ENCODE results near the gene MAN1A1.

MAN1A1 gene

GRCh38 chr6:119243657-119244056, 105.9 kb downstream of the MAN1A1 start:
- H3K27ac ChIP-seq: no peak overlapping the region
- H3K36me3 ChIP-seq (ENCODE audit: insufficient read depth): no peaks in the 10 kb centered on the region
- H2AFZ ChIP-seq (ENCODE audit: low read depth): no peak overlapping the region
- H4K20me1 ChIP-seq (ENCODE audit: insufficient read depth): no peaks in the 10 kb centered on the region
- no peaks in the 10 kb centered on the region for H3K79me2 ChIP-seq (ENCODE audit: insufficient read depth, low read depth)
- no peak overlapping the region for H3K9ac ChIP-seq
- no peak for TF ChIP-seq CTCF (conservative IDR thresholded peaks at IDR 0.05; ENCODE audit: low read depth, low read length)
- H3K4me2 ChIP-seq: no peak overlapping the region
- H3K27me3 ChIP-seq (ENCODE audit: insufficient read depth, low read depth): no peaks in the 10 kb centered on the region
- H3K4me3 ChIP-seq (IDR thresholded peaks at IDR 0.05; ENCODE audit: insufficient read depth, low read depth, low read length): no peak overlapping the region
- no peaks in the 10 kb centered on the region for H3K4me1 ChIP-seq (ENCODE audit: low read depth, poor library complexity, severe bottlenecking)

DNA sequence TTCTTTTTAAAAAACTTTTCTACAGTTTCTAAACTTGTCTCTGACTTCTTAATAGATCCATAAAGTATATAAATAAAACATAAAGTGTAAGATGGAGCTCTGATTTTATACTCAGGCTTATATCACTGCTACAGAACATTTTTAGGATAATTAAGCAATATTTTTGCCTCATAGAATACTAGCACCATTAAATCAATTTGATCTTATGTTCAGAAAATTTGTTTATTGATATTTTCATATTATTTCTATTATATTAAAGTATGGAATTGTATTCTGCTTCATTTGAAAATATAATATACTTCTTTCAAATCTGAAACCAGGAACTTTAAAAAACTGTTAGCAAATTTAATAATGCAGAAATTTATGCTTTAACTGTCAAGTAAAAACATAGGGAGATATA, 106.5 kb downstream of the MAN1A1 start:
- H3K4me3 ChIP-seq (IDR thresholded peaks at IDR 0.05; ENCODE audit: insufficient read depth, low read depth, low read length): no peak overlapping the region
- no peaks in the 10 kb centered on the region for H4K20me1 ChIP-seq (ENCODE audit: insufficient read depth)
- no peak for TF ChIP-seq CTCF (conservative IDR thresholded peaks at IDR 0.05; ENCODE audit: low read depth, low read length)
- no peak overlapping the region for H3K4me2 ChIP-seq
- no peaks in the 10 kb centered on the region for H3K4me1 ChIP-seq (ENCODE audit: low read depth, poor library complexity, severe bottlenecking)
- no peaks in the 10 kb centered on the region for H3K27me3 ChIP-seq (ENCODE audit: insufficient read depth, low read depth)
- no peak overlapping the region for H3K27ac ChIP-seq
- no peaks in the 10 kb centered on the region for H3K79me2 ChIP-seq (ENCODE audit: insufficient read depth, low read depth)
- H2AFZ ChIP-seq (ENCODE audit: low read depth): no peak overlapping the region
- H3K9ac ChIP-seq: no peak overlapping the region
- no peaks in the 10 kb centered on the region for H3K36me3 ChIP-seq (ENCODE audit: insufficient read depth)

DNA sequence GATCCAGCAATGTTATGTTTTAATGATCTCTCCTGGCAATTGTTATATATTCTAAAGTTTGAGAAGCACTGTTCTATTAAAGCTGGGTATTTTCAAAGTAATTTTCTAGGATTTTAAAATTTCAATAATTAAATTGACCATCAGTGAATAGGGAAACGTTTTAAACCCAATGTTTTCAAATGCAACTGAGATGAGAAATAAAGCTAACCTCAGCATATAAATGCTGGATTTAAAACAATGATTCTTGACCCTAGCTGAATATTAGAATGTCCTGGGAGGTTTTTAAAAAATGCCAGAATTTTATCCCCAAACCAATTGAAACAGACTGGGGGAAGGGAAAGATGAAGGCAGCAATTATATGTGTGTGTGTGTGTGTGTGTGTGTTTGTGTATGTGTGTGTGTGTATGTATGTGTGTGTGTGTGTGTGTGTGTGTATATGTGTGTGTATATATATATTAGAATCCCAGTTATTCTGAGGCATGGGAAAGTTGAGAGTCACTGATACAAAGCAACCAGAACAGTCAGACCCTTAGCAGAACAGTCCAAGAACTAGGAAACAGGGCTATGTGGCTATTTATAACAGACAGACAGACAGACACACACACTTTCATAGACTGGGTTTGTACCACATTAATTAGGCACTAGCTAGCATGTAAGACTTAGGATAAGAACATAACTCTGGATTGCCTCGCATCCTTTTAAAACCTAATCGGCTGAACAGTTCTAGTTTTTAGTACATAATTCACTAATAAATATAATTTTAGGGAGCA, 107.8 kb downstream of the MAN1A1 start:
- Histone ChIP-seq H3K4me3 (IDR thresholded peaks at IDR 0.05; ENCODE audit: insufficient read depth, low read depth, low read length) (no peak overlapping the region), H3K9ac (no peak overlapping the region), H3K27me3 (ENCODE audit: insufficient read depth, low read depth) (no peaks in the 10 kb centered on the region), H3K79me2 (ENCODE audit: insufficient read depth, low read depth) (no peaks in the 10 kb centered on the region), H4K20me1 (ENCODE audit: insufficient read depth) (no peaks in the 10 kb centered on the region), H3K36me3 (ENCODE audit: insufficient read depth) (no peaks in the 10 kb centered on the region), H2AFZ (ENCODE audit: low read depth) (no peak overlapping the region), H3K27ac (no peak overlapping the region), H3K4me2 (no peak overlapping the region), H3K4me1 (ENCODE audit: low read depth, poor library complexity, severe bottlenecking) (no peaks in the 10 kb centered on the region)
- no peak for TF ChIP-seq CTCF (conservative IDR thresholded peaks at IDR 0.05; ENCODE audit: low read depth, low read length)

GRCh38 chr6:119241111-119241465, 108.5 kb downstream of the MAN1A1 start:
- Histone ChIP-seq H4K20me1 (ENCODE audit: insufficient read depth) (no peaks in the 10 kb centered on the region), H3K4me1 (ENCODE audit: low read depth, poor library complexity, severe bottlenecking) (no peaks in the 10 kb centered on the region), H3K27me3 (ENCODE audit: insufficient read depth, low read depth) (no peaks in the 10 kb centered on the region), H3K79me2 (ENCODE audit: insufficient read depth, low read depth) (no peaks in the 10 kb centered on the region), H3K36me3 (ENCODE audit: insufficient read depth) (no peaks in the 10 kb centered on the region), H3K27ac (no peak overlapping the region), H3K9ac (no peak overlapping the region), H3K4me3 (IDR thresholded peaks at IDR 0.05; ENCODE audit: insufficient read depth, low read depth, low read length) (no peak overlapping the region), H2AFZ (ENCODE audit: low read depth) (no peak overlapping the region), H3K4me2 (no peak overlapping the region)
- TF ChIP-seq CTCF (conservative IDR thresholded peaks at IDR 0.05; ENCODE audit: low read depth, low read length): no peak
